Neural progenitor cell (in vitro differentiated cells): ENCODE data around the gene GABBR2. TPM values are rescaled to one million over a fixed set of nuclear protein-coding genes. Genes with fewer than 3 reads are reported as not detected.

Experiments
- DNase-seq: peaks from one replicate; pipeline ENCODE4 v3.0.0-alpha.2; 2016; ENCODE audit warnings: low spot score
- H2AFZ ChIP-seq: fragments of 200-600 bp; sonication (generic); replicated peaks from 2 replicates; pipeline ENCODE4 v1.6.1; 2016; ENCODE audit warnings: antibody characterized with exemption
- H3F3A ChIP-seq: fragments of 200-600 bp; sonication (generic); 2 replicates; pipeline ENCODE4 v1.6.1; 2016; ENCODE audit warnings: antibody characterized with exemption, low read depth
- H3K27ac ChIP-seq: fragments of 200-600 bp; sonication (generic); 2 replicates; pipeline ENCODE4 v1.5.1; 2016; ENCODE audit warnings: mild to moderate bottlenecking
- H3K27me3 ChIP-seq: fragments of 200-600 bp; sonication (generic); 2 replicates; pipeline ENCODE4 v1.6.1; 2016; ENCODE audit warnings: mild to moderate bottlenecking, moderate library complexity
- H3K36me3 ChIP-seq: fragments of 200-600 bp; sonication (generic); 2 replicates; pipeline ENCODE4 v1.5.1; 2016
- H3K4me1 ChIP-seq: fragments of 200-600 bp; sonication (generic); 2 replicates; pipeline ENCODE4 v1.6.1; 2016; ENCODE audit warnings: mixed run types
- H3K4me2 ChIP-seq: fragments of 200-600 bp; sonication (generic); 2 replicates; pipeline ENCODE4 v1.6.1; 2016
- H3K4me3 ChIP-seq: fragments of 200-600 bp; sonication (generic); 2 replicates; pipeline ENCODE4 v1.5.1; 2016
- H3K79me2 ChIP-seq: fragments of 200-600 bp; sonication (generic); 2 replicates; pipeline ENCODE4 v1.6.1; 2016; ENCODE audit warnings: low read depth
- H3K9ac ChIP-seq: fragments of 200-600 bp; sonication (generic); 2 replicates; pipeline ENCODE4 v1.6.1; 2016
- H3K9me3 ChIP-seq: fragments of 200-600 bp; sonication (generic); 2 replicates; pipeline ENCODE4 v1.5.1; 2016; ENCODE audit warnings: low read depth
- H4K20me1 ChIP-seq: fragments of 200-600 bp; sonication (generic); 2 replicates; pipeline ENCODE4 v1.6.1; 2016; ENCODE audit warnings: low read depth
- H3K27ac Mint-ChIP-seq: 3 replicates; pipeline ENCODE4 v1.8.0; 2021; ENCODE audit warnings: mixed read lengths
- H3K27me3 Mint-ChIP-seq: 2 replicates; pipeline ENCODE4 v1.8.0; 2022; ENCODE audit warnings: low read depth, mild to moderate bottlenecking, inconsistent platforms, moderate library complexity, mixed read lengths; ENCODE audit not compliant: insufficient read depth
- H3K36me3 Mint-ChIP-seq: 3 replicates; pipeline ENCODE4 v1.8.0; 2021; ENCODE audit warnings: mixed read lengths
- H3K4me1 Mint-ChIP-seq: 3 replicates; pipeline ENCODE4 v1.8.0; 2021; ENCODE audit warnings: mixed read lengths
- H3K4me3 Mint-ChIP-seq: 3 replicates; pipeline ENCODE4 v1.8.0; 2021; ENCODE audit warnings: mild to moderate bottlenecking, moderate library complexity, mixed read lengths
- H3K9me3 Mint-ChIP-seq: 3 replicates; pipeline ENCODE4 v1.8.0; 2020; ENCODE audit warnings: mixed read lengths
- EZH2 ChIP-seq: fragments of 200-600 bp; sonication (generic); IDR thresholded peaks from 2 replicates; pipeline ENCODE4 v1.6.1; 2017; ENCODE audit warnings: antibody characterized with exemption, mild to moderate bottlenecking, moderate library complexity
- EZH2phosphoT487 ChIP-seq: fragments of 200-600 bp; sonication (generic); IDR thresholded peaks from 2 replicates; pipeline ENCODE4 v1.6.1; 2017; ENCODE audit warnings: antibody characterized with exemption
- total RNA-seq: library from RNA; depleted of rRNA; stranded (reverse); fragments of >200 nt; gene quantifications from 2 replicates; pipeline ENCODE4 v1.2.3, GENCODE V29; 2015; ENCODE audit warnings: low replicate concordance
- TF ChIP-seq, protein P1 (sequence below): fragments of 200-600 bp; sonication (generic); IDR thresholded peaks from 2 replicates; pipeline ENCODE4 v1.5.1; 2017; ENCODE audit warnings: antibody characterized with exemption, mild to moderate bottlenecking

GABBR2 gene
- total RNA-seq, 1 donor from 2014 or later = not detected

DNA sequence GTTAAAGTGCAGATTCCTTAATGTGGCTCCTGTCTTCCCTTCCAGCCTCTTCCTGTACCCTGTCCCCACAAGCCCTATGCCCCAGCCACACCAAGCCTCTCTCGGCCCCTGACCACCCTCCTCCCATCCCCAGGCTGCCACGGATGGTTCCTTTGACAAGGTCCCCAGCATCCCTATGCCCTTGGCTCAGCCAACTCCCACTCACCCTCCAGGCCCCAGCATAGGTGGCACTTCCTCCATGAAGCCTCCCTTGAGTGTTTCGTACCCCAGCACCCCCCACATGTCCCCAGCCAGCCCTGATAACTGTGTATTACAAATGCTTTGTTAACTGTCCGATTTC, 337.8 kb downstream of the GABBR2 start:
- no peak for DNase-seq
- Histone ChIP-seq H3K4me2 (no peak overlapping the region), H3K4me3 (no peak overlapping the region), H3K4me1 (no peaks in the 10 kb centered on the region), H3K9me3 (peaks cover 2% of the 10 kb centered on the region), H4K20me1 (no peaks in the 10 kb centered on the region), H3K27ac (no peak overlapping the region), H3K27me3 (no peaks in the 10 kb centered on the region), H3K79me2 (no peaks in the 10 kb centered on the region), H3F3A (no peaks in the 10 kb centered on the region), H2AFZ (no peak overlapping the region), H3K9ac (no peak overlapping the region), H3K36me3 (no peaks in the 10 kb centered on the region)
- no peak overlapping the region for H3K27ac Mint-ChIP-seq
- H3K4me1 Mint-ChIP-seq = peaks cover 8% of the 10 kb centered on the region
- H3K9me3 Mint-ChIP-seq = peaks cover 6% of the 10 kb centered on the region
- H3K27me3 Mint-ChIP-seq = peaks cover 7% of the 10 kb centered on the region
- no peaks in the 10 kb centered on the region for H3K36me3 Mint-ChIP-seq
- no peak overlapping the region for H3K4me3 Mint-ChIP-seq
- TF ChIP-seq, protein P1, sequence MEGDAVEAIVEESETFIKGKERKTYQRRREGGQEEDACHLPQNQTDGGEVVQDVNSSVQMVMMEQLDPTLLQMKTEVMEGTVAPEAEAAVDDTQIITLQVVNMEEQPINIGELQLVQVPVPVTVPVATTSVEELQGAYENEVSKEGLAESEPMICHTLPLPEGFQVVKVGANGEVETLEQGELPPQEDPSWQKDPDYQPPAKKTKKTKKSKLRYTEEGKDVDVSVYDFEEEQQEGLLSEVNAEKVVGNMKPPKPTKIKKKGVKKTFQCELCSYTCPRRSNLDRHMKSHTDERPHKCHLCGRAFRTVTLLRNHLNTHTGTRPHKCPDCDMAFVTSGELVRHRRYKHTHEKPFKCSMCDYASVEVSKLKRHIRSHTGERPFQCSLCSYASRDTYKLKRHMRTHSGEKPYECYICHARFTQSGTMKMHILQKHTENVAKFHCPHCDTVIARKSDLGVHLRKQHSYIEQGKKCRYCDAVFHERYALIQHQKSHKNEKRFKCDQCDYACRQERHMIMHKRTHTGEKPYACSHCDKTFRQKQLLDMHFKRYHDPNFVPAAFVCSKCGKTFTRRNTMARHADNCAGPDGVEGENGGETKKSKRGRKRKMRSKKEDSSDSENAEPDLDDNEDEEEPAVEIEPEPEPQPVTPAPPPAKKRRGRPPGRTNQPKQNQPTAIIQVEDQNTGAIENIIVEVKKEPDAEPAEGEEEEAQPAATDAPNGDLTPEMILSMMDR = no peak
- TF ChIP-seq EZH2 = no peak

DNA sequence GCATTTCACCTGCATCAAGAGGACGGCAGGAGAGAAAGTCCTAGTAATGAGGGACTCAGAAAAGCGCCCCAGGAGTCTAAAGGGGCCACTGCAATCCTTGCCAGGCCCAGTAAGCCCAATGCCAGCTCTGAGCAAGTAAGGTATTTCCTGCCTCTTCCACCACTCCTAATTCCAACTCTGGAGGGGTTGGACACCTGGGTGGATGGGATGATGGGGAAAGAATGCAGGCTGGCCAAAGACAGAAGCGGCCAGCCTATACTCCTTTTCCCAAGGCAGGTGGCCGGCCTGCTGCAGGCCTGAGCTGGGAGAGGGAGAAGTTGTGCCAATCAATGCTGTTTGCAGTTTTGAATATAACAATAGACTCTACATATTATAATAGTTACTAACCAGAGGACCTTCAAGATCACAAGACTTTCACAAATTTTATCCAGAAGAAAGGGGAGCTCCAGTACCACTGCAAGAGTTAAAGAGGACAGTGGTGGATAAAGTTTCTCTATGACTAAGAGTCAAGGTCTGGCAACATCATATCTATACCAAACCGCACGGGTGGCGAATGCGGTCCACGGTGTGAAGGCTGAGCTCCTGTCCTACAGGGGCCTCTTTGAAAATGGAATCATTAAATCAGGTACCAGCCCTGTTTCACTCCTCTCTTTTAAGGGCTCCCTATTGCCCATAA, 338.3 kb downstream of the GABBR2 start:
- H3K4me2 ChIP-seq = no peak overlapping the region
- H3K4me1 Mint-ChIP-seq = peaks cover 8% of the 10 kb centered on the region
- H3K4me3 ChIP-seq = no peak overlapping the region
- DNase-seq = no peak
- no peaks in the 10 kb centered on the region for H3F3A ChIP-seq
- peaks cover 8% of the 10 kb centered on the region for H3K9me3 ChIP-seq
- H3K9me3 Mint-ChIP-seq = peaks cover 10% of the 10 kb centered on the region
- H3K4me1 ChIP-seq = no peaks in the 10 kb centered on the region
- H3K27me3 Mint-ChIP-seq = peaks cover 7% of the 10 kb centered on the region
- H3K4me3 Mint-ChIP-seq = no peak overlapping the region
- H2AFZ ChIP-seq = no peak overlapping the region
- no peak overlapping the region for H3K9ac ChIP-seq
- no peaks in the 10 kb centered on the region for H3K36me3 Mint-ChIP-seq
- H4K20me1 ChIP-seq = no peaks in the 10 kb centered on the region
- no peaks in the 10 kb centered on the region for H3K36me3 ChIP-seq
- no peaks in the 10 kb centered on the region for H3K27me3 ChIP-seq
- no peak overlapping the region for H3K27ac Mint-ChIP-seq
- no peak for TF ChIP-seq EZH2
- no peak for TF ChIP-seq EZH2phosphoT487
- TF ChIP-seq, protein P1 = no peak
- H3K27ac ChIP-seq = no peak overlapping the region
- no peaks in the 10 kb centered on the region for H3K79me2 ChIP-seq

DNA sequence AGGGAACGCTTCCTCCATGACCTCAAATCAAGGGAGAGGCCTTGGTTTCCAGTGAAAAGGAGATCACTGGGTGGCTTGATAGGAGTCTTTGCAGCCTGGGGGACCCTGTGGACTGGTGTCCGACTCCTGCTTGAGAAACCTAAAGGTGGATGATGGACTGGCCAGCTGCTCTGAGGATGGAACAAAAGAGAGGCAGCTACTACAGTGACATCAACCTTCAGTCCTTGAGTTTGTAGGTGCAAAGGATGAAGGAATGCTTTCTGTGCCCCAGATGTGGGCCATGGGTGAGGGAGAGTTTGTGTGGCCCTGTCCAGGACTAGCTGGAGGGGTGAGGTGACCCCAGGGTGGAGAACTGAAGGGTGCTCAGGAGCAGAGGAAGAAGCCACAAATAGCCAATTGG, 338.8 kb downstream of the GABBR2 start:
- H4K20me1 ChIP-seq = no peaks in the 10 kb centered on the region
- peaks cover 7% of the 10 kb centered on the region for H3K27me3 Mint-ChIP-seq
- H3K4me3 ChIP-seq = no peak overlapping the region
- no peak overlapping the region for H3K4me3 Mint-ChIP-seq
- H3K9me3 Mint-ChIP-seq = peaks cover 16% of the 10 kb centered on the region
- no peaks in the 10 kb centered on the region for H3K36me3 ChIP-seq
- H3K4me1 Mint-ChIP-seq = peaks cover 5% of the 10 kb centered on the region
- TF ChIP-seq EZH2phosphoT487 (no peak), EZH2 (no peak)
- TF ChIP-seq, protein P1 = no peak
- no peak overlapping the region for H3K27ac Mint-ChIP-seq
- H3K9ac ChIP-seq = no peak overlapping the region
- H2AFZ ChIP-seq = no peak overlapping the region
- no peaks in the 10 kb centered on the region for H3F3A ChIP-seq
- no peak overlapping the region for H3K27ac ChIP-seq
- no peak for DNase-seq
- H3K4me1 ChIP-seq = no peaks in the 10 kb centered on the region
- no peaks in the 10 kb centered on the region for H3K79me2 ChIP-seq
- H3K9me3 ChIP-seq = peaks cover 13% of the 10 kb centered on the region
- H3K27me3 ChIP-seq = no peaks in the 10 kb centered on the region
- no peak overlapping the region for H3K4me2 ChIP-seq
- H3K36me3 Mint-ChIP-seq = peaks cover 2% of the 10 kb centered on the region
